Activated CD8-positive, alpha-beta T cell treated with anti-CD3 and anti-CD28 coated beads for 36 hours (primary cell): ENCODE measurements around the gene GPC6. TPM values are rescaled to one million over a fixed set of nuclear protein-coding genes. Genes with fewer than 3 reads are reported as not detected.

Experiments
- ATAC-seq: fragments of 200-7000 bp; cut with Tn5 transposase; one replicate; pipeline ENCODE4 v1.10.0; 2021; ENCODE audit warnings: mild to moderate bottlenecking, moderate library complexity
- CTCF ChIA-PET: fragments of 350-600 bp; sonication (Branson Sonifier 250); formaldehyde crosslinking; loops from one replicate; lab custom pipeline; 2021; ENCODE audit warnings: antibody characterized with exemption; lab: Charles Lee
- POLR2A ChIA-PET: fragments of 350-600 bp; sonication (Branson Sonifier 250); formaldehyde crosslinking; loops from one replicate; lab custom pipeline; 2021; ENCODE audit warnings: antibody characterized with exemption; lab: Charles Lee
- DNase-seq: peaks from one replicate; pipeline ENCODE4 v3.0.0-alpha.2; 2020
- H3K27ac Mint-ChIP-seq: one replicate; pipeline ENCODE4 v1.8.0; 2021; ENCODE audit warnings: mild to moderate bottlenecking, mixed read lengths
- H3K27me3 Mint-ChIP-seq: one replicate; pipeline ENCODE4 v1.8.0; 2021; ENCODE audit warnings: mixed read lengths
- H3K36me3 Mint-ChIP-seq: one replicate; pipeline ENCODE4 v1.8.0; 2021; ENCODE audit warnings: low read depth, mixed read lengths
- H3K4me1 Mint-ChIP-seq: one replicate; pipeline ENCODE4 v1.8.0; 2021; ENCODE audit warnings: low read depth, mixed read lengths
- H3K4me3 Mint-ChIP-seq: one replicate; pipeline ENCODE4 v1.8.0; 2021; ENCODE audit warnings: mild to moderate bottlenecking, moderate library complexity, mixed read lengths
- H3K9me3 Mint-ChIP-seq: one replicate; pipeline ENCODE4 v1.8.0; 2021; ENCODE audit warnings: mixed read lengths
- intact Hi-C: fragments of 100-400 bp; cut with micrococcal nuclease; formaldehyde crosslinking; loops from one replicate; pipeline ENCODE4 v1.10.0; 2022
- total RNA-seq, 2 experiments: library from RNA; stranded (reverse); gene quantifications; one replicate each; pipeline ENCODE4 v1.2.3, GENCODE V29; 2021
- TF ChIP-seq, protein P1 (sequence below): fragments of 200-600 bp; IDR thresholded peaks from one replicate; pipeline ENCODE4 v1.8.0; 2022; ENCODE audit warnings: antibody characterized with exemption, mild to moderate bottlenecking

Gene GPC6
- total RNA-seq, 2 experiments from 2014 or later: not detected

DNA sequence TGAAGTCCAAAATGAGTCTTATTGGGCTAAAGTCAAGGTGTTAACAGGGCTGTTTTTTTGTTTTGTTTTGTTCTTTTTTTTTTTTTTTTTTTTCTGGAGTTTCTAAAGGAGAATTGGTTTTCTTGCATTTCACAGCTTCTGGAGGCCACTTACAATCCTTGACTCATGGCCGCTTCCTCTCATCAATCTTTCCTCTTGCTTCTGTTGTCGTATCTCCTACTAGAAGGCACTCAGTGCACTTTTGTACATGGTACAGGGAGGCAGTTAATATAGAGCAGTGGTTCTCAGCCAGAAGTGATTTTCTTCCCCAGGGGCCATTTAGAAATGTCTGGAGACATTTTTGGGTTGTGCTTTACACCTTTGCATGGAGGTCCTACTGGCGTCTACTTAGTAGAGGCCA, 706.3 kb downstream of the GPC6 start:
- Mint-ChIP-seq H3K4me1 (no peaks in the 10 kb centered on the region), H3K36me3 (no peaks in the 10 kb centered on the region), H3K27me3 (no peaks in the 10 kb centered on the region), H3K4me3 (no peak overlapping the region), H3K9me3 (no peaks in the 10 kb centered on the region), H3K27ac (no peak overlapping the region)
- CTCF ChIA-PET: no interaction called here
- intact Hi-C loops: no loop called here
- ATAC-seq: no peak
- TF ChIP-seq, protein P1, sequence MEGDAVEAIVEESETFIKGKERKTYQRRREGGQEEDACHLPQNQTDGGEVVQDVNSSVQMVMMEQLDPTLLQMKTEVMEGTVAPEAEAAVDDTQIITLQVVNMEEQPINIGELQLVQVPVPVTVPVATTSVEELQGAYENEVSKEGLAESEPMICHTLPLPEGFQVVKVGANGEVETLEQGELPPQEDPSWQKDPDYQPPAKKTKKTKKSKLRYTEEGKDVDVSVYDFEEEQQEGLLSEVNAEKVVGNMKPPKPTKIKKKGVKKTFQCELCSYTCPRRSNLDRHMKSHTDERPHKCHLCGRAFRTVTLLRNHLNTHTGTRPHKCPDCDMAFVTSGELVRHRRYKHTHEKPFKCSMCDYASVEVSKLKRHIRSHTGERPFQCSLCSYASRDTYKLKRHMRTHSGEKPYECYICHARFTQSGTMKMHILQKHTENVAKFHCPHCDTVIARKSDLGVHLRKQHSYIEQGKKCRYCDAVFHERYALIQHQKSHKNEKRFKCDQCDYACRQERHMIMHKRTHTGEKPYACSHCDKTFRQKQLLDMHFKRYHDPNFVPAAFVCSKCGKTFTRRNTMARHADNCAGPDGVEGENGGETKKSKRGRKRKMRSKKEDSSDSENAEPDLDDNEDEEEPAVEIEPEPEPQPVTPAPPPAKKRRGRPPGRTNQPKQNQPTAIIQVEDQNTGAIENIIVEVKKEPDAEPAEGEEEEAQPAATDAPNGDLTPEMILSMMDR: no peak
- no peak for DNase-seq
- POLR2A ChIA-PET: no interaction called here

DNA sequence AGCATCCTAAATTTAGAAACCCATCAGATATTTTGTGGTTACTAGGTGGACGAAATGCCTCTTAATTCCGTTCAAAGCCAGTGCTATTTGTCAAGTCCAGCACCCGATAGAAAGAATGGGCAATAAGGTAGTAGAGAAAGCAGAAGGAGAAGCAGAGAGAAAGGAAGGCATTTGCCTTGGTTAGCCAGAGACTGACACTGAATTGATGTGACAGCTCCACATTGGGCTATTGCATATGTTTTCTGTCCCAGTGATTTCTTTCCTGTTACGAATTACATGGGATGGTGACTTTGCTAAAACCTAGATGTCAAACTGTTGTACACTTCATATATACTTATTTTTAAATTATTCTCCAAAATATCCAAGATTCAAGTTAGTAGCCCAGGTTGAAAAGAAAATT, 710.3 kb downstream of the GPC6 start:
- TF ChIP-seq, protein P1: no peak
- no peaks in the 10 kb centered on the region for H3K27me3 Mint-ChIP-seq
- ATAC-seq: no peak
- intact Hi-C loops: no loop called here
- no peak overlapping the region for H3K4me3 Mint-ChIP-seq
- CTCF ChIA-PET: no interaction called here
- H3K4me1 Mint-ChIP-seq: no peaks in the 10 kb centered on the region
- POLR2A ChIA-PET: no interaction called here
- H3K27ac Mint-ChIP-seq: no peak overlapping the region
- DNase-seq: no peak
- H3K36me3 Mint-ChIP-seq: no peaks in the 10 kb centered on the region
- no peaks in the 10 kb centered on the region for H3K9me3 Mint-ChIP-seq

DNA sequence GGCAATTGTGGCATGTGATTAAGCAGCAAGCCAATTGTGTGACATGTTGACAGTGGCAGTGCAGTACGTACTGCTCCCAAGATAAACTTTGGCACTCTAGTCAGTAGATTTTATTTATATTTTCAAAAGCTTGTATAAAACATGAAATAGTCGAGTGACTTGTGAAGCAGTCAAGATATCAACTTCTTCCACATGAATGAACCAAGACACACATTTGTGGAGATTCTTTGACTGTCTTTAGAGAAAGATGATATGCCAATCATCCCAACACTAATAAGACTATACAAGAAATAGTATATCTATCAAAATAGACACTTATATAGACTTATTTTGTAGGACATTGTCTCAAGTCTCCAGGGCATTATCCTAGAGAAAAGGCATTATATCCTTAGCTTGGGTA, 714.8 kb downstream of the GPC6 start:
- DNase-seq: no peak
- ATAC-seq: no peak
- H3K36me3 Mint-ChIP-seq: no peaks in the 10 kb centered on the region
- H3K4me3 Mint-ChIP-seq: no peak overlapping the region
- no peak overlapping the region for H3K27ac Mint-ChIP-seq
- CTCF ChIA-PET: no interaction called here
- TF ChIP-seq, protein P1: no peak
- H3K4me1 Mint-ChIP-seq: no peaks in the 10 kb centered on the region
- H3K27me3 Mint-ChIP-seq: peaks cover 2% of the 10 kb centered on the region
- intact Hi-C loops: no loop called here
- H3K9me3 Mint-ChIP-seq: no peaks in the 10 kb centered on the region
- POLR2A ChIA-PET: no interaction called here

DNA sequence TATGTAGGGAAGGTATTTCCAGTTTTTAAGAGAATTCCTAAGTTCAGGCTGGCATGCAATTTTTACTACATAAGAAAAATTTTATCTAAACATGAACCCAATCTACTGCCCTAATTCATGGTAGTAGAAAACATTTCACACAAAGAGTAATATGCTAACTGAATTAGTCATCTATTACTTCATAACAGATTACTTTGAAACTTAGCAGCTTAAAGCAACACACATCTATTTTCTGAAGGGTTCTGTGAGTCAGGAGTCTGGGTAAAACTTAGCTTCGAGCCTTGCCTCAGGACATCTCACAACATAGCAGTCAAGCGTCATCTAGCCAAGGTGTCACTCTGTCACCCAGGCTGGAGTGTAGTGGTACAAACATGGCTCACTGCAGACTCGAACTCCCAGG, 715.4 kb downstream of the GPC6 start:
- Mint-ChIP-seq H3K4me1 (no peaks in the 10 kb centered on the region), H3K9me3 (no peaks in the 10 kb centered on the region), H3K4me3 (no peak overlapping the region), H3K27ac (no peak overlapping the region), H3K27me3 (peaks cover 2% of the 10 kb centered on the region), H3K36me3 (no peaks in the 10 kb centered on the region)
- TF ChIP-seq, protein P1: no peak
- ChIA-PET CTCF (no interaction called here), POLR2A (no interaction called here)
- DNase-seq: no peak
- ATAC-seq: no peak
- intact Hi-C loops: no loop called here

DNA sequence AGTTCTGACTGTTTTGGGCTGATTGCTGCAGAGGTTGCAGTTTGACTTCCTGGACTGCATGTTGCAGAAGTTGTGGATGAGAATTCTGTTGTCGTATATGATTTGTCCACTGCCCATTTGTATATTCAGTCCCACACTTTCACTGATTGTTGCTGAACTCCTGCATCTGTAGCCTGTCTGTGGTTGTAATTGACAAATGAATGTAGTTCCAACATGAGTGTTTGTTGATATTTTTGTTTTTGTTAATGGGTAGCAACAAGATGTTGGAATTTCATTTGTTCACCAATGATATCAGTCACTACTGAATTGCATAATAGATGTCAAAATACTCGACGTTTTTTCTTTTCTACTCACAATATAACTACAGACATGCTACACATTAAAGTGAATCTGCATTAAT, 719.0 kb downstream of the GPC6 start:
- Mint-ChIP-seq H3K36me3 (no peaks in the 10 kb centered on the region), H3K27ac (no peak overlapping the region), H3K9me3 (no peaks in the 10 kb centered on the region), H3K4me3 (no peak overlapping the region), H3K27me3 (peaks cover 2% of the 10 kb centered on the region), H3K4me1 (no peaks in the 10 kb centered on the region)
- ChIA-PET POLR2A (no interaction called here), CTCF (interaction anchor here (1.2 kb wide), 1 partner anchor 416 kb away, joined by 3 read pairs; no protein-coding TSS in a partner anchor)
- intact Hi-C loops: no loop called here
- ATAC-seq: no peak
- TF ChIP-seq, protein P1: no peak
- DNase-seq: no peak
